KG1 (cell line): ENCODE data around the gene ATP8B2.
"Not testable (repeated sequence)": the region's sequence is repeated elsewhere in the genome, so short reads cannot be mapped to it uniquely, and the experiment has no call there.

Source experiments
- DNase-seq: peaks from one replicate; lab custom pipeline; 2025; lab: John Stamatoyannopoulos, UW

Gene ATP8B2

GRCh38 chr1:154325583-154326545 lies 539 bp downstream of the ATP8B2 start:
- DNase-seq = peak; percentile 33

- DNase-seq = no peak
These were observed 1.5 kb downstream of the ATP8B2 start for GRCh38 chr1:154326546-154327465.

GRCh38 chr1:154327466-154328317 lies 2.4 kb downstream of the ATP8B2 start:
- DNase-seq = peak; percentile 19

GRCh38 chr1:154328318-154329151 lies 3.2 kb downstream of the ATP8B2 start:
- no peak for DNase-seq

GRCh38 chr1:154329152-154329521 lies 3.8 kb downstream of the ATP8B2 start:
- no peak for DNase-seq

DNA sequence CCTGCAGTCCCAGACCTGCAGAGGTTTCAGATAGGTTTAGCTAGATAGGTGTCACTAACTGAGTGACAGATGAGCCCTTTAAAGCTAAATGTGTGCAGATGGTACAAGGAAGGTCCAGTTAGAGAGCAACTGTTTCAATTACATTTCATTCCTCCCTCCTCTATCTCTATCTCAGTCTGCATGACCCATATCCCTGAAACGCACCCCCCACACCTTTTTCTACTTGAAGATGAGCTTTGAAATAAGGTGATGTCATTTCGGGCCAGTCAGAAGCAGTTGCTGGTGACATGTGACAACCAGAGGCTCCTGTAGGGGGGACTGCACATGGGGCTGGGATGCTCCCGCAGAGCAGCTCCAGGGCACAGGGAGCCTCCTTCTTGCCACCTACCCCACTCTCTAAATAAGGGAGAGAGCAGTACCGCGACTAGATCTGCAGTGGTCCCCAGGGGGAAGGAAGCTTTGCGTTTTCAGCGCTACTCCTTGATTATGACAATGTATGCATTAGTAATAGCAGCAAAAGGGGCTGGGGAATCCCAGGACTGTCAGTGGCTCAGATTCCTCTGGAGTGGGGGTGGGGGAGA lies 4.3 kb downstream of the ATP8B2 start:
- DNase-seq = no peak

- DNase-seq = no peak
These were observed 5.3 kb downstream of the ATP8B2 start for GRCh38 chr1:154330669-154331068.

DNA sequence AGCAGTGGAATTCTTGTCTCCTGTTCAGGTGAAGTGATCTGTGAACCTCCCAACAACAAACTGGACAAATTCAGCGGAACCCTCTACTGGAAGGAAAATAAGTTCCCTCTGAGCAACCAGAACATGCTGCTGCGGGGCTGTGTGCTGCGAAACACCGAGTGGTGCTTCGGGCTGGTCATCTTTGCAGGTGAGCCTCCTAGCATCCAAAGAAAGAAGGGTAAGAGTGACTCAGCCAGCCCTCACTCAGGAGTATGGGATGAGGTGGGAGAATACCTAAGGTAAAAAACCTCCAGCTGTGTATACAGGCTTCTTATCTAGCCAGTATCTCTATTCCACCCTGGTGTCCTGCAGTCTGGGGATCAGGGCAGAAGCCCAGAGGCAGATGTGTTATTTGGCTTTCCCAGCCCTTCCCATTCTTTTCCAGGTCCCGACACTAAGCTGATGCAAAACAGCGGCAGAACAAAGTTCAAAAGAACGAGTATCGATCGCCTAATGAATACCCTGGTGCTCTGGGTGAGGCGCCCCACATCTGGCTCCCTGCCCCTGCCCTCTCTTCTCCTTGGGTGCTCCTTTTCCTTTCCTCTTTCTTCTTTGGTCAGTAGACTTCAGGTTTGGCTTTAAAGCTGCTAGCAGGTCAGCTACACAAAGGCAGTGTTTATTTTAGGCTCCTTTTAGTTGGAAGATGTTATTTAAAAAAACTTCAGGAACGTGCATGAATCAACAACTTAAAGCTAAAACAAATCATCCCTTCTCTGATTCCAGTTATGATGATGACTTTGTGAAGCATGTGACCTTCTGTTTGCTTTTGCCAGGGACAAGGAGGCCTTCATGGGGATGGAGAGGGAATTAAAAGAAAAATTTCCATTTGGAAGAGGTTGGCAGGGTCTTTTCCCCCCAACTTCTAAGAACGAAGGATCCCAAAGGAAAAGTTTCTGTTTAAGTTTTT lies 9.0 kb downstream of the ATP8B2 start:
- no peak for DNase-seq

DNA sequence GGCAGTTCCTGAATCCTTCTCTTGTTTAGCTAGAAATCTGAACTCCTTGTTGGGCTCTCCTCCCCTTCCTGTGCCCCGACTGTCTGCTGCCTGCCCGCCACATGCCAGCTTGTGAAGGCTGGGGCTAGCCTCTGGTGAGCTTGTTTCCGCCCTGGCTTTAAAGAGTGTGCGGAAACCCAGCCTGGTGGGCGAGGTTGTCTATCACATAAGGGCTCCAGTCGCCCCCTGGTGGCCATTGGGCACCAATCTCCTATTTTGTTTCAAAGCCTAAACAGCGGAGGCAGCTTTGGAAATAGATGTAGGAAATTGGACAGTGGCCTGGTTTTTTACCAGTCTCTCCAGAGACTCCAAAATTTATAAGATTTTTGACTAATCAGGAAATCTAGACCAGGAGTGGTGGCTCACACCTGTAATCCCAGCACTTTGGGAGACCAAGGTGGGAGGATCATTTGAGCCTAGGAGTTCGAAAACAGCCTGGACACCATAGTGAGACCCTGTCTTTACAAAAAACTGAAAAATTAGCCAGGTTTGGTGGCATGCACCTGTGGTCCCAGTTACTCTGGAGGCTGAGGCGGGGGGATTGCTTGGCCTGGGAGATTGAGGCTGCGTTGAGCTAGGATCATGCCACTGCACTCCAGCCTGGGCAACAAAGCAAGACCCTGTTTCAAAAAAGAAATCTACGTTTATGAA lies 9.8 kb downstream of the ATP8B2 start:
- peak; percentile 86 for DNase-seq

- DNase-seq = no peak
These were observed 12.0 kb downstream of the ATP8B2 start for GRCh38 chr1:154337253-154337894.

DNA sequence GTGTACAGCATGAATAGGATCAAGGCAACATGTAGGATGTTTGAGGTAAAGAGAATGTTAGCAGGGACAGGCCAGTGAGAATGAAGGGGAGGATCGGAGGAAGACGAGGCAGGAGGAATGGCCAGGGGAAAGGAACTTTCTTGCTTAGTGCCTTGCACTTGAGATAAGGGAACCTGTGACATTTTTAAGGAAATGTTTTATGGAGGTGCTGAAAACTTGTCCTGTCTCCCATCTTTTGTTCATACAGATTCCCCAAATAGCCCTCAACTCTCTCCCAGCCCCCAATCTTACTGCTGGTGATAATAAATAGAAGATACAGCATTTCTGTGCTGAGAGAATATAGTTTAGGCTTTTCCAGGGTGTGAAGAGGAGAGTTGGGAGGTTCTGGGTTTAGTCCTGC lies 13.6 kb downstream of the ATP8B2 start:
- DNase-seq = no peak

GRCh38 chr1:154341366-154341765 lies 16.0 kb downstream of the ATP8B2 start:
- not testable (repeated sequence) for DNase-seq

DNA sequence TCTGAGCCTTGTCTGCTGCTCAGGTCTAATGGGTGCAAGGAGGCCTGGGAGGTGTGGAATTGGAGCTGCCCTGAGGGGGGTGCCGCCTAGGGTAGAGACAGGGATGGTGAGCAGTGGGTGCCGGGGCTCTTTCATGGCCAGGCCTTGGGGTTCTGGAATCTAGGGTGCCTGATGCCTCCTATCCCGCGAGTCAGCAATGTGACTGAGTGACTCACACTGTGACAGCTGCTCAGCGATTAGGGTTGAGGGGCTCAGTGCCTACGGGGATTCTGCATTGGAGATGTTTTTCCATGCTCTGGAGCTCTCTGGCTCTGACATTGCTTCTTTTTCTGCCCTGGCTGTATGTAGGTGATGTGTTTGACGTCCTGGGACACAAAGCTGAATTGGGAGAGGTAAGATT lies 16.8 kb downstream of the ATP8B2 start:
- no peak for DNase-seq

DNA sequence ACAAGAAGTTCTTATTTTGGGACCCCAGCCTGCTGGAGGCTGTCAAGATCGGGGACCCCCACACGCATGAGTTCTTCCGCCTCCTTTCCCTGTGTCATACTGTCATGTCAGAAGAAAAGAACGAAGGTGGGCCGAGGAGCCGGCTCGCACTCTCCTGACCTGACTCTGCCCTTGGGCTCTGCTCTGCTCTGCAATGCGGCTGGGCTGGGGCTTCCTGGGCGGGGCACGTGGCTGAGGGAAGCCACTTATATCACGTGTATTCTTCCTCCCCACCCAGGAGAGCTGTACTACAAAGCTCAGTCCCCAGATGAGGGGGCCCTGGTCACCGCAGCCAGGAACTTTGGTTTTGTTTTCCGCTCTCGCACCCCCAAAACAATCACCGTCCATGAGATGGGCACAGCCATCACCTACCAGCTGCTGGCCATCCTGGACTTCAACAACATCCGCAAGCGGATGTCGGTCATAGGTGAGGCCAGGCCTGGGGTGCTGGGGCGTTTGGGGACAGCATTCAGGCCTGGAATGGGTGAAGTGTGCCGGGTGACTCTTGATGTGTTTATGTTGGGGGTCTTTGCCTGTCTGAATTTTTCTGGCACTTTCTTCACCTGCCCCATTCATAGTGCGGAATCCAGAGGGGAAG lies 17.6 kb downstream of the ATP8B2 start:
- DNase-seq = no peak

GRCh38 chr1:154344977-154345837 lies 19.9 kb downstream of the ATP8B2 start:
- peak; percentile 18 for DNase-seq

- no peak for DNase-seq
These were observed 21.1 kb downstream of the ATP8B2 start for GRCh38 chr1:154346276-154346917.
